DMS79 (cell line): ENCODE results near the gene OR5D13.

Experiments used
- DNase-seq: peaks from one replicate; lab custom pipeline; 2025; lab: John Stamatoyannopoulos, UW

OR5D13 gene, protein sequence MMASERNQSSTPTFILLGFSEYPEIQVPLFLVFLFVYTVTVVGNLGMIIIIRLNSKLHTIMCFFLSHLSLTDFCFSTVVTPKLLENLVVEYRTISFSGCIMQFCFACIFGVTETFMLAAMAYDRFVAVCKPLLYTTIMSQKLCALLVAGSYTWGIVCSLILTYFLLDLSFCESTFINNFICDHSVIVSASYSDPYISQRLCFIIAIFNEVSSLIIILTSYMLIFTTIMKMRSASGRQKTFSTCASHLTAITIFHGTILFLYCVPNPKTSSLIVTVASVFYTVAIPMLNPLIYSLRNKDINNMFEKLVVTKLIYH

DNA sequence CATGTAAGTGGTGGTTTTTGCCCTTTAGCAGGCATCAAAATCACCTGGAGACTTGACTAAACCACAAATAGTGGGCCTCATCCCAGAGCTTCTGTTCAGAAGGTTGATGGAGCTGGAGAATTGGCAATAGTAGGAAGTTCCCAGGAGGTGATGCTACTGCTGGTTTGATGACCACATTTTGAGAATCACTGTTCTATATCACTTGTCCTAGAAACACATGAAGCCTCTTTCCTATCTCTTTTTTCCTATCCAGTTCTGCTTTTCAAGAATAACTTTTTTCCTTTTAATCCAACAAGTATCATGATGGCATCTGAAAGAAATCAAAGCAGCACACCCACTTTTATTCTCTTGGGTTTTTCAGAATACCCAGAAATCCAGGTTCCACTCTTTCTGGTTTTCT, at the start of gene OR5D13:
Gene OR5D13 (plus strand): TSS at position 301 of the 400 bp plus-strand sequence. CDS start 0 bp downstream, at position 301.
- DNase-seq = no peak

DNA sequence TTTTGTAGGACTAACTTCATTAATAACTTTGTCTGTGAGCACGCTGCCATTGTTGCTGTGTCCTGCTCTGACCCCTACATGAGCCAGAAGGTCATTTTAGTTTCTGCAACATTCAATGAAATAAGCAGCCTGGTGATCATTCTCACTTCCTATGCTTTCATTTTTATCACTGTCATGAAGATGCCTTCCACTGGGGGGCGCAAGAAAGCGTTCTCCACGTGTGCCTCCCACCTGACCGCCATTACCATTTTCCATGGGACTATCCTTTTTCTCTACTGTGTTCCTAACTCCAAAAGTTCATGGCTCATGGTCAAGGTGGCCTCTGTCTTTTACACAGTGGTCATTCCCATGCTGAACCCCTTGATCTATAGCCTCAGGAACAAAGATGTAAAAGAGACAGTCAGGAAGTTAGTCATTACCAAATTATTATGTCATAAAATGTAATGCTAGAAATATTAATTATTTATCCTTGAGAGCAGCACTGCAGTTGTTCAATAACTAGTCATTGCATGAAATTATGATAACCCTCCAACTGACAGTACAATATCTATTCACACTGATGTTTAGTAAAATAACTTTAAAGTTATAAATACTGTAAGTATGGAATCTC, 46.4 kb upstream of the OR5D13 start:
- no peak for DNase-seq

DNA sequence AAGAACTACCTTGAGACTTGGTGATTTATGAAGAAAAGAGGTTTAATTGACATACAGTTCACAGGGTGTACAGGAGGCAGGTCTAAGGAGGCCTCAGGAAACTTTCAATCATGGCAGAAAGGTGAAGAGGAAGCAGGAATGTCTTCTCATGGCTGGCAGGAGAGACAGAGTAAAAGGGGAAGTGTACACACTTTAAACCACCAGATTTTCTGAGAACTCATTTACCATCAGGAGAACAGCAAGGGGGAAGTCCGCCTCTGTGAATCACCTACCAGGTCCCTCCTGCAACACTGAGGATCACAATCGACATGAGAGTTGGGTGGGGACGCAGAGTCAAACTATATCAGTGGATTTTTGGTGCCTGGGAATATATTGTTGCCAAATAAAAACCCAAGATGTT, 40.3 kb upstream of the OR5D13 start:
- no peak for DNase-seq

GRCh38 chr11:55791606-55792005, 18.4 kb downstream of the OR5D13 start:
- no peak for DNase-seq

- DNase-seq = no peak
Observed at GRCh38 chr11:55793321-55793720, 20.1 kb downstream of the OR5D13 start.

DNA sequence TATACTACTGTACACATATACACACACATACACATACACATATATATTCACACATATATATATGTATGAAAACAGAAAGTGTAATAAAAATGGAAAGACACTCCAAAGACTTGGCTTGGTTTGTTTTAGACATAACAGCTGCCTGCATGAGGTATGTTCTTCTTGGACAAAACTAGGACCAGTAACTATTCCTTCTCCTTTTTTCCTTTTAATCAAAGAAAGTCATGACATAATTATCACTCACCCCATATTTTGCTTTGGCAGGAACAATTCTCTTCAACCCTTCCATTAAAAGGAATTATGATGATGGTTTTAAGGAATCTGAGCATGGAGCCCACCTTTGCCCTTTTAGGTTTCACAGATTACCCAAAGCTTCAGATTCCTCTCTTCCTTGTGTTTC, 22.0 kb downstream of the OR5D13 start, which contains the start of gene OR5D14:
Gene OR5D14 (plus strand): TSS at position 301 of the 400 bp plus-strand sequence. CDS start 0 bp downstream, at position 301.
- DNase-seq = no peak

- no peak for DNase-seq
Observed at GRCh38 chr11:55806248-55806647, 33.0 kb downstream of the OR5D13 start.

GRCh38 chr11:55811067-55811466, 37.8 kb downstream of the OR5D13 start, which contains the start of gene OR5L1:
Gene OR5L1 (plus strand): TSS chr11:55811367. CDS start chr11:55811467, 100 bp downstream.
- DNase-seq = no peak

- DNase-seq = no peak
Observed at GRCh38 chr11:55819330-55819729, 46.1 kb downstream of the OR5D13 start, which contains the start of gene OR5D18. Gene OR5D18 (plus strand): TSS chr11:55819630. CDS start chr11:55819630, 0 bp downstream.
